ENCODE measurements around the gene CNTNAP3.
"Not testable (repeated sequence)": the region's sequence is repeated elsewhere in the genome, so short reads cannot be mapped to it uniquely, and the experiment has no call there.

- not testable (repeated sequence) for TF ChIP-seq TARDBP (IDR thresholded peaks at IDR 0.05); FOXA1 (IDR thresholded peaks at IDR 0.05); HDGF (IDR thresholded peaks at IDR 0.05; ENCODE audit: borderline replicate concordance); SP1 (IDR thresholded peaks at IDR 0.05); ELF4 (IDR thresholded peaks at IDR 0.05); NFRKB (IDR thresholded peaks at IDR 0.05); FOXM1 (IDR thresholded peaks at IDR 0.05; ENCODE audit: borderline replicate concordance); FOXK2 (IDR thresholded peaks at IDR 0.05); LEF1 (IDR thresholded peaks at IDR 0.05; ENCODE audit: borderline replicate concordance); ZNF384 (IDR thresholded peaks at IDR 0.05); PKNOX1 (IDR thresholded peaks at IDR 0.05); SUZ12 (IDR thresholded peaks at IDR 0.05)
These were observed 246.2 kb downstream of the CNTNAP3 start for GRCh38 chr9:39041774-39042173.

Data from HEK293T (cell line).